ENCODE results near the gene EPHB1.

EPHB1 gene

GRCh38 chr3:135087782-135088181 lies 292.7 kb downstream of the EPHB1 start:
- TF ChIP-seq CTCF (IDR thresholded peaks at IDR 0.05; ENCODE audit: low read depth, low read length, missing control alignments): no peak
- no peak for DNase-seq (ENCODE audit: low read depth)
- H3K4me3 ChIP-seq (ENCODE audit: low read depth, low read length): no peak overlapping the region
- in situ Hi-C loops (cut with HindIII; ENCODE audit: low sequenced_read_pairs): no loop called here

GRCh38 chr3:135089451-135089850 lies 294.4 kb downstream of the EPHB1 start:
- in situ Hi-C loops (cut with HindIII; ENCODE audit: low sequenced_read_pairs): no loop called here
- H3K4me3 ChIP-seq (ENCODE audit: low read depth, low read length): no peak overlapping the region
- TF ChIP-seq CTCF (IDR thresholded peaks at IDR 0.05; ENCODE audit: low read depth, low read length, missing control alignments): no peak
- DNase-seq (ENCODE audit: low read depth): no peak

GRCh38 chr3:135090020-135090717 lies 295.1 kb downstream of the EPHB1 start:
- in situ Hi-C loops (cut with HindIII; ENCODE audit: low sequenced_read_pairs): no loop called here
- H3K4me3 ChIP-seq (ENCODE audit: low read depth, low read length): no peak overlapping the region
- no peak for TF ChIP-seq CTCF (IDR thresholded peaks at IDR 0.05; ENCODE audit: low read depth, low read length, missing control alignments)
- no peak for DNase-seq (ENCODE audit: low read depth)

- no peak for TF ChIP-seq CTCF (IDR thresholded peaks at IDR 0.05; ENCODE audit: low read depth, low read length, missing control alignments)
- H3K4me3 ChIP-seq (ENCODE audit: low read depth, low read length): no peak overlapping the region
- DNase-seq (ENCODE audit: low read depth): no peak
- in situ Hi-C loops (cut with HindIII; ENCODE audit: low sequenced_read_pairs): no loop called here
Observed at GRCh38 chr3:135091946-135092345, 296.9 kb downstream of the EPHB1 start.

- H3K4me3 ChIP-seq (ENCODE audit: low read depth, low read length): no peak overlapping the region
- in situ Hi-C loops (cut with HindIII; ENCODE audit: low sequenced_read_pairs): no loop called here
- TF ChIP-seq CTCF (IDR thresholded peaks at IDR 0.05; ENCODE audit: low read depth, low read length, missing control alignments): no peak
- no peak for DNase-seq (ENCODE audit: low read depth)
Observed at GRCh38 chr3:135093121-135093520, 298.1 kb downstream of the EPHB1 start.

- in situ Hi-C loops (cut with HindIII; ENCODE audit: low sequenced_read_pairs): no loop called here
- no peak overlapping the region for H3K4me3 ChIP-seq (ENCODE audit: low read depth, low read length)
- no peak for DNase-seq (ENCODE audit: low read depth)
- TF ChIP-seq CTCF (IDR thresholded peaks at IDR 0.05; ENCODE audit: low read depth, low read length, missing control alignments): no peak
Observed at GRCh38 chr3:135097276-135097946, 302.4 kb downstream of the EPHB1 start.
